ENCODE data around the gene NHERF2. TPM values are rescaled to one million over a fixed set of nuclear protein-coding genes. Genes with fewer than 3 reads are reported as not detected.
A peak's percentile ranks its signal among the peaks of the same experiment; 100 is the strongest.

Gene NHERF2
- polyA plus RNA-seq, 6 donors from 2014 or later: not detected

- H3K27me3 Mint-ChIP-seq: no peaks in the 10 kb centered on the region
- H3K27ac Mint-ChIP-seq: no peak overlapping the region
- no peaks in the 10 kb centered on the region for H3K9me3 Mint-ChIP-seq
- H3K36me3 Mint-ChIP-seq: peaks cover 5 to 15% of the 10 kb centered on the region in 2 donors
- peaks cover 0 to 9% (median 5%) of the 10 kb centered on the region in 3 donors for H3K4me1 Mint-ChIP-seq
- H3K4me3 Mint-ChIP-seq: no peak overlapping the region
- ATAC-seq (ENCODE audit: low read depth in 2 of 2) (no peak), DNase-seq (no peak)
These were observed 36.1 kb downstream of the NHERF2 start for GRCh38 chr16:2062801-2063200.

- H3K4me1 Mint-ChIP-seq: peaks cover 0 to 4% (median 0%) of the 10 kb centered on the region in 3 donors
- H3K27me3 Mint-ChIP-seq: no peaks in the 10 kb centered on the region
- DNase-seq (no peak), ATAC-seq (ENCODE audit: low read depth in 2 of 2) (no peak)
- H3K36me3 Mint-ChIP-seq: peaks cover 8 to 9% of the 10 kb centered on the region in 2 donors
- H3K4me3 Mint-ChIP-seq: no peak overlapping the region
- H3K9me3 Mint-ChIP-seq: no peaks in the 10 kb centered on the region
- H3K27ac Mint-ChIP-seq: no peak overlapping the region
These were observed 37.2 kb downstream of the NHERF2 start for GRCh38 chr16:2063861-2064260.

GRCh38 chr16:2064368-2064945 is 37.8 kb downstream of the NHERF2 start:
- no peak overlapping the region for H3K4me3 Mint-ChIP-seq
- peaks cover 8 to 9% of the 10 kb centered on the region in 2 donors for H3K36me3 Mint-ChIP-seq
- H3K4me1 Mint-ChIP-seq: peaks cover 0 to 4% (median 0%) of the 10 kb centered on the region in 3 donors
- no peaks in the 10 kb centered on the region for H3K9me3 Mint-ChIP-seq
- H3K27ac Mint-ChIP-seq: no peak overlapping the region
- H3K27me3 Mint-ChIP-seq: no peaks in the 10 kb centered on the region
- DNase-seq (no peak), ATAC-seq (ENCODE audit: low read depth in 2 of 2) (no peak)

GRCh38 chr16:2066139-2066538 is 39.4 kb downstream of the NHERF2 start:
- Mint-ChIP-seq H3K36me3 (peaks cover 8 to 9% of the 10 kb centered on the region in 2 donors), H3K27me3 (no peaks in the 10 kb centered on the region), H3K9me3 (no peaks in the 10 kb centered on the region), H3K4me1 (peaks cover 0 to 4% (median 0%) of the 10 kb centered on the region in 3 donors), H3K27ac (no peak overlapping the region), H3K4me3 (no peak overlapping the region)
- ATAC-seq (ENCODE audit: low read depth in 2 of 2) (no peak), DNase-seq (no peak)

GRCh38 chr16:2070576-2071453 is 44.1 kb downstream of the NHERF2 start:
- H3K4me3 Mint-ChIP-seq: no peak overlapping the region
- DNase-seq: no peak
- H3K27me3 Mint-ChIP-seq: no peaks in the 10 kb centered on the region
- H3K27ac Mint-ChIP-seq: peak overlapping the region in 2 of 6 donors; percentile 79 to 92
- H3K9me3 Mint-ChIP-seq: no peaks in the 10 kb centered on the region
- peaks cover 9 to 12% of the 10 kb centered on the region in 2 donors for H3K36me3 Mint-ChIP-seq
- ATAC-seq (ENCODE audit: low read depth in 2 of 2): no peak
- H3K4me1 Mint-ChIP-seq: peaks cover 0 to 4% (median 0%) of the 10 kb centered on the region in 3 donors

GRCh38 chr16:2071454-2072202 is 44.9 kb downstream of the NHERF2 start:
- H3K27me3 Mint-ChIP-seq: no peaks in the 10 kb centered on the region
- DNase-seq (no peak), ATAC-seq (ENCODE audit: low read depth in 2 of 2) (no peak)
- peaks cover 4 to 7% of the 10 kb centered on the region in 2 donors for H3K36me3 Mint-ChIP-seq
- H3K4me3 Mint-ChIP-seq: no peak overlapping the region
- H3K9me3 Mint-ChIP-seq: no peaks in the 10 kb centered on the region
- no peak overlapping the region for H3K27ac Mint-ChIP-seq
- no peaks in the 10 kb centered on the region for H3K4me1 Mint-ChIP-seq

GRCh38 chr16:2072926-2073325 is 46.2 kb downstream of the NHERF2 start:
- Mint-ChIP-seq H3K4me1 (no peaks in the 10 kb centered on the region), H3K4me3 (no peak overlapping the region), H3K27me3 (no peaks in the 10 kb centered on the region), H3K27ac (no peak overlapping the region), H3K9me3 (no peaks in the 10 kb centered on the region), H3K36me3 (peaks cover 4 to 7% of the 10 kb centered on the region in 2 donors)
- DNase-seq (no peak), ATAC-seq (ENCODE audit: low read depth in 2 of 2) (no peak)

- DNase-seq (no peak), ATAC-seq (ENCODE audit: low read depth in 2 of 2) (no peak)
- H3K4me3 Mint-ChIP-seq: no peak overlapping the region
- H3K4me1 Mint-ChIP-seq: no peaks in the 10 kb centered on the region
- H3K9me3 Mint-ChIP-seq: no peaks in the 10 kb centered on the region
- peaks cover 0 to 7% of the 10 kb centered on the region in 2 donors for H3K36me3 Mint-ChIP-seq
- H3K27ac Mint-ChIP-seq: no peak overlapping the region
- H3K27me3 Mint-ChIP-seq: no peaks in the 10 kb centered on the region
These were observed 47.4 kb downstream of the NHERF2 start for GRCh38 chr16:2074071-2074470.

GRCh38 chr16:2075631-2076030 is 48.9 kb downstream of the NHERF2 start:
- no peak for DNase-seq
- Mint-ChIP-seq H3K36me3 (peaks cover 0 to 7% of the 10 kb centered on the region in 2 donors), H3K9me3 (no peaks in the 10 kb centered on the region), H3K4me1 (no peaks in the 10 kb centered on the region), H3K4me3 (no peak overlapping the region), H3K27ac (no peak overlapping the region), H3K27me3 (no peaks in the 10 kb centered on the region)
- no peak for ATAC-seq (ENCODE audit: low read depth in 2 of 2)

- Mint-ChIP-seq H3K4me3 (no peak overlapping the region), H3K9me3 (no peaks in the 10 kb centered on the region), H3K36me3 (peaks cover 0 to 7% of the 10 kb centered on the region in 2 donors), H3K27ac (no peak overlapping the region), H3K27me3 (no peaks in the 10 kb centered on the region), H3K4me1 (no peaks in the 10 kb centered on the region)
- no peak for ATAC-seq (ENCODE audit: low read depth in 2 of 2)
- DNase-seq: no peak
These were observed 49.6 kb downstream of the NHERF2 start for GRCh38 chr16:2076072-2076865.

GRCh38 chr16:2077016-2077415 is 50.3 kb downstream of the NHERF2 start:
- Mint-ChIP-seq H3K36me3 (peaks cover 0 to 7% of the 10 kb centered on the region in 2 donors), H3K27ac (peak overlapping the region in 1 of 6 donors; percentile 69), H3K27me3 (no peaks in the 10 kb centered on the region), H3K4me3 (no peak overlapping the region), H3K9me3 (no peaks in the 10 kb centered on the region), H3K4me1 (no peaks in the 10 kb centered on the region)
- DNase-seq (no peak), ATAC-seq (ENCODE audit: low read depth in 2 of 2) (no peak)

- H3K36me3 Mint-ChIP-seq: peaks cover 0 to 7% of the 10 kb centered on the region in 2 donors
- no peak for DNase-seq
- no peak overlapping the region for H3K27ac Mint-ChIP-seq
- ATAC-seq (ENCODE audit: low read depth in 2 of 2): no peak
- peaks cover 0 to 5% (median 4%) of the 10 kb centered on the region in 3 donors for H3K4me1 Mint-ChIP-seq
- no peaks in the 10 kb centered on the region for H3K27me3 Mint-ChIP-seq
- H3K9me3 Mint-ChIP-seq: no peaks in the 10 kb centered on the region
- H3K4me3 Mint-ChIP-seq: no peak overlapping the region
These were observed 51.0 kb downstream of the NHERF2 start for GRCh38 chr16:2077696-2078095.

- peaks cover 0 to 7% of the 10 kb centered on the region in 2 donors for H3K36me3 Mint-ChIP-seq
- DNase-seq (no peak), ATAC-seq (ENCODE audit: low read depth in 2 of 2) (no peak)
- H3K9me3 Mint-ChIP-seq: no peaks in the 10 kb centered on the region
- H3K27ac Mint-ChIP-seq: no peak overlapping the region
- H3K4me3 Mint-ChIP-seq: no peak overlapping the region
- no peaks in the 10 kb centered on the region for H3K27me3 Mint-ChIP-seq
- peaks cover 0 to 5% (median 4%) of the 10 kb centered on the region in 3 donors for H3K4me1 Mint-ChIP-seq
These were observed 51.4 kb downstream of the NHERF2 start for GRCh38 chr16:2078096-2078495.

All from naive B cell (primary cell).